ENCODE results near the gene ATRNL1.

Gene ATRNL1

DNA sequence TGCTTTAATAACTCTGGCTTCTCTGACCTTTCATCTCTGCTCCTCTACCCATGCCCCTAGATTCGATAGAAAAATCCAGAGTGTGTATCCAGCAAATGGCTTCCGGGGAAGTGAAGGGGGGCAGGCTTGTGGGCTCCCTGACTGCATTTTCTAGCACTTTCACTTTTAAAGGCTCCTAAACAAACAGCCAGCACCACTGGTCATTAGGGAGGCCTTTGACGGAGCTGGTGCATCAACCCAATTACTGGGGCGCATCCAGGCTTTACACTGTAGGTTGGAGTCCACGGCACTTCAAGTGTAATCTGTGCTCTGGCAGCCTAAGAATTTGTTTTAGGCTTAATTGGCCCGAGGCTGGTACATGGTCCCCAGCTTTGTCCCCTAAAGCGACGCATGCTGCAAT, 887.9 kb downstream of the ATRNL1 start:
- ChIA-PET CTCF (interaction anchor here (0.7 kb wide), 1 partner anchor 76 kb away, joined by 3 read pairs; no protein-coding TSS in a partner anchor), POLR2A (no interaction called here)
- Histone ChIP-seq H3K4me1 (ENCODE audit: control extremely low read depth in 1 of 4, control insufficient read depth in 4 of 4, insufficient read depth in 4 of 4, low read length in 3 of 4) (no peaks in the 10 kb centered on the region), H3K36me3 (ENCODE audit: control insufficient read depth in 4 of 4, insufficient read depth in 4 of 4, low read length in 3 of 4) (no peaks in the 10 kb centered on the region), H3K9me3 (ENCODE audit: control extremely low read depth in 1 of 5, control insufficient read depth in 4 of 5, insufficient read depth in 2 of 5, low read depth in 1 of 5, low read length in 4 of 5) (peaks cover 0 to 3% (median 0%) of the 10 kb centered on the region in 5 experiments), H3K27ac (ENCODE audit: insufficient read depth in 1 of 2, low read depth in 1 of 2, low read length in 2 of 2, poor library complexity in 1 of 2, severe bottlenecking in 2 of 2) (no peak overlapping the region), H3K4me3 (ENCODE audit: control insufficient read depth in 1 of 7, extremely low read depth in 1 of 7, insufficient read depth in 4 of 7, low read depth in 2 of 7, low read length in 6 of 7) (peak overlapping the region in 1 of 7 experiments; percentile 14), H3K27me3 (replicated peaks in 2 of 5; ENCODE audit: control insufficient read depth in 4 of 5, insufficient read depth in 5 of 5, low read length in 4 of 5) (peaks cover 0 to 3% (median 0%) of the 10 kb centered on the region in 5 experiments)
- peak in 2 of 3 donors; percentile 4 to 10 for DNase-seq
- WGBS (ENCODE audit: insufficient coverage): 88% methylated on average over 6 of the region's 8 CpGs

DNA sequence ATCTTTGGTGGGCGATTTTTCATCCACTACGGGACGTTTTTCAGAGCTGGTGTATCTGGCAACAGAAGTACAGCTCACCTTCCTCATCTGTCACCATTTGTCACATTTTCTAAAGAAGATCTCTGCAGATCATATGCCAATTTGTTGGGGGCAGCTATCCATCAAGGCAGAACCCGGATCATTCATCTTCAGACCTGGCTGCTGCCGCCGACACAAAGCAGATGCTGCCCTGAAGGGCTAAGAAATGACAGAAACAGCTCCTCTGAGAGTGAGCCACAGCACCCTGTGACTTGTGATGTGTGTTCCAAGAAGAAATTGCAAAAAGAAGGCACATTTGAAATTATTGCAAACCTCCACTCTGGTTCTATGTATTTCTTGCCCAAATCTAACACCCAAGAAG, 888.9 kb downstream of the ATRNL1 start:
- H3K4me3 ChIP-seq (ENCODE audit: control insufficient read depth in 1 of 7, extremely low read depth in 1 of 7, insufficient read depth in 4 of 7, low read depth in 2 of 7, low read length in 6 of 7): no peak overlapping the region
- DNase-seq: no peak
- 92% methylated on average over 6 of the region's 6 CpGs for WGBS (ENCODE audit: insufficient coverage)
- H3K27ac ChIP-seq (ENCODE audit: insufficient read depth in 1 of 2, low read depth in 1 of 2, low read length in 2 of 2, poor library complexity in 1 of 2, severe bottlenecking in 2 of 2): no peak overlapping the region
- peaks cover 0 to 3% (median 0%) of the 10 kb centered on the region in 5 experiments for H3K27me3 ChIP-seq (replicated peaks in 2 of 5; ENCODE audit: control insufficient read depth in 4 of 5, insufficient read depth in 5 of 5, low read length in 4 of 5)
- POLR2A ChIA-PET: no interaction called here
- no peaks in the 10 kb centered on the region for H3K4me1 ChIP-seq (ENCODE audit: control extremely low read depth in 1 of 4, control insufficient read depth in 4 of 4, insufficient read depth in 4 of 4, low read length in 3 of 4)
- CTCF ChIA-PET: interaction anchor here (0.8 kb wide), 1 partner anchor 11 kb away, joined by 3 read pairs; no protein-coding TSS in a partner anchor
- peaks cover 0 to 5% (median 0%) of the 10 kb centered on the region in 5 experiments for H3K9me3 ChIP-seq (ENCODE audit: control extremely low read depth in 1 of 5, control insufficient read depth in 4 of 5, insufficient read depth in 2 of 5, low read depth in 1 of 5, low read length in 4 of 5)
- H3K36me3 ChIP-seq (ENCODE audit: control insufficient read depth in 4 of 4, insufficient read depth in 4 of 4, low read length in 3 of 4): no peaks in the 10 kb centered on the region

DNA sequence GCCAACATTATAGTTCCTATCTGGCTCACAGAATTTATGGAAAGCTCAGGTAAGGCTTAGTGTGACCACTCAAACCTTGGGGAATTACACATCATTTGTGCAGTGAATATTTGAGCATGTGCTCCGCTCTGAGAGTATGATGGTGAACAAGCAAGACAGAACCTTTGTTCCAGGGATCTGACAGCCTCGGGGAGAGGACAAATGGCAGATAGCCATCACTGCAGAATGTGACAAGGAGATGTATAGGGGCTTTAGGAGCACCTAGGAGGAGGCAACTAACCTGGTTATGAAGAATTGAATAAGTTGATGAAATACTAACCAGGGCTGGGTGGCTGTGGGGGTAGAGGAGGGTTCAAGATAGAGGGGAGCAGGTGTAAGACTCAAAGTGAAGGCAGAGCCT, 889.4 kb downstream of the ATRNL1 start:
- DNase-seq: no peak
- Histone ChIP-seq H3K27me3 (replicated peaks in 2 of 5; ENCODE audit: control insufficient read depth in 4 of 5, insufficient read depth in 5 of 5, low read length in 4 of 5) (peaks cover 0 to under 1% (median 0%) of the 10 kb centered on the region in 5 experiments), H3K4me3 (ENCODE audit: control insufficient read depth in 1 of 7, extremely low read depth in 1 of 7, insufficient read depth in 4 of 7, low read depth in 2 of 7, low read length in 6 of 7) (no peak overlapping the region), H3K4me1 (ENCODE audit: control extremely low read depth in 1 of 4, control insufficient read depth in 4 of 4, insufficient read depth in 4 of 4, low read length in 3 of 4) (no peaks in the 10 kb centered on the region), H3K27ac (ENCODE audit: insufficient read depth in 1 of 2, low read depth in 1 of 2, low read length in 2 of 2, poor library complexity in 1 of 2, severe bottlenecking in 2 of 2) (no peak overlapping the region), H3K9me3 (ENCODE audit: control extremely low read depth in 1 of 5, control insufficient read depth in 4 of 5, insufficient read depth in 2 of 5, low read depth in 1 of 5, low read length in 4 of 5) (peaks cover 0 to 5% (median 0%) of the 10 kb centered on the region in 5 experiments), H3K36me3 (ENCODE audit: control insufficient read depth in 4 of 4, insufficient read depth in 4 of 4, low read length in 3 of 4) (no peaks in the 10 kb centered on the region)
- POLR2A ChIA-PET: no interaction called here
- CTCF ChIA-PET: no interaction called here
- WGBS (ENCODE audit: insufficient coverage): 79% methylated on average over 2 of the region's 2 CpGs

DNA sequence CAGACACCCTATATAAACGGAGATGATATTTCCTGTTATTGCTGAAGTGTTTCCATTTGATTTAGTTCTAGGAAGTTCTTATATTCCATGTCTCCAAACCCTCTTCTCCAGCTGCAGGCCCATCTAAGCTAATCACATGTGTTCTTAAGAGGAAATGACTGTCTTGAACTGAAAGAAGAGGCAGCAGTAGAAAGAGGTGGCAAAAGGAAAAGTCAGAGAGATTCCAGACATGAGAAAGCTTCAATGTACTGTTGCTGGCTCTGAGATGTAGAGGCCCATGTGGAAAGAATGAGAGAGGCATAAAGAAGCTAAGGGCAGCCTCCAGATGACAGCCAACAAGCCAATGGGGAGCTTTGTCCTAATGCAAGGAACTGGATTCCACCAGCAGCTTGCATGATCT, 892.6 kb downstream of the ATRNL1 start:
- WGBS (ENCODE audit: insufficient coverage): no CpG with 5 or more reads among the region's 1 CpG
- DNase-seq: no peak
- POLR2A ChIA-PET: no interaction called here

DNA sequence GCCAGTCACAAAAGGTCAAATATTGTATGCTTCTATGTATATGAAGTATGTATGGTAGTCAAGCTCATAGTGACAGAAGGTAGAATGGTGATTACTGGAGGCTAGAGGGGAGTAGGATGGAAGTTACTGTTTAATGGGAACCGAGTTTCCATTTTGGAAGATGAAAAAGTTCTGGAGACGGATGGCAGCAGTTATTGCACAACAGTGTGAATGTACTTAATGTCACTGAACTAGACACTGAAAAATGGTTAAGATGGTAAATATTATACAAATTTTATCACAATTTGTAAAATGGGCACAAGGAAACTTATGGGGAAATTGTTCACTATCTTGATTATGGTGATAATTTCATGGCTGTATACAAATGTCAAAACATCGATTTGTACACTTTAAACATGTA, 895.2 kb downstream of the ATRNL1 start:
- Histone ChIP-seq H3K4me1 (ENCODE audit: control extremely low read depth in 1 of 4, control insufficient read depth in 4 of 4, insufficient read depth in 4 of 4, low read length in 3 of 4) (no peaks in the 10 kb centered on the region), H3K36me3 (ENCODE audit: control insufficient read depth in 4 of 4, insufficient read depth in 4 of 4, low read length in 3 of 4) (no peaks in the 10 kb centered on the region), H3K4me3 (ENCODE audit: control insufficient read depth in 1 of 7, extremely low read depth in 1 of 7, insufficient read depth in 4 of 7, low read depth in 2 of 7, low read length in 6 of 7) (no peak overlapping the region), H3K27ac (ENCODE audit: insufficient read depth in 1 of 2, low read depth in 1 of 2, low read length in 2 of 2, poor library complexity in 1 of 2, severe bottlenecking in 2 of 2) (no peak overlapping the region), H3K9me3 (ENCODE audit: control extremely low read depth in 1 of 5, control insufficient read depth in 4 of 5, insufficient read depth in 2 of 5, low read depth in 1 of 5, low read length in 4 of 5) (peaks cover 0 to 5% (median 2%) of the 10 kb centered on the region in 5 experiments), H3K27me3 (replicated peaks in 2 of 5; ENCODE audit: control insufficient read depth in 4 of 5, insufficient read depth in 5 of 5, low read length in 4 of 5) (no peaks in the 10 kb centered on the region)
- WGBS (ENCODE audit: insufficient coverage): 100% methylated on average over 1 of the region's 3 CpGs
- ChIA-PET CTCF (no interaction called here), POLR2A (no interaction called here)
- DNase-seq: no peak

More for the DNA sequence above, 892.6 kb downstream of the ATRNL1 start:
- Histone ChIP-seq H3K4me1 (ENCODE audit: control extremely low read depth in 1 of 4, control insufficient read depth in 4 of 4, insufficient read depth in 4 of 4, low read length in 3 of 4) (no peaks in the 10 kb centered on the region), H3K9me3 (ENCODE audit: control extremely low read depth in 1 of 5, control insufficient read depth in 4 of 5, insufficient read depth in 2 of 5, low read depth in 1 of 5, low read length in 4 of 5) (peaks cover 0 to 5% (median 1%) of the 10 kb centered on the region in 5 experiments), H3K36me3 (ENCODE audit: control insufficient read depth in 4 of 4, insufficient read depth in 4 of 4, low read length in 3 of 4) (no peaks in the 10 kb centered on the region), H3K27ac (ENCODE audit: insufficient read depth in 1 of 2, low read depth in 1 of 2, low read length in 2 of 2, poor library complexity in 1 of 2, severe bottlenecking in 2 of 2) (no peak overlapping the region), H3K27me3 (replicated peaks in 2 of 5; ENCODE audit: control insufficient read depth in 4 of 5, insufficient read depth in 5 of 5, low read length in 4 of 5) (no peaks in the 10 kb centered on the region), H3K4me3 (ENCODE audit: control insufficient read depth in 1 of 7, extremely low read depth in 1 of 7, insufficient read depth in 4 of 7, low read depth in 2 of 7, low read length in 6 of 7) (no peak overlapping the region)
- CTCF ChIA-PET: no interaction called here

DNA sequence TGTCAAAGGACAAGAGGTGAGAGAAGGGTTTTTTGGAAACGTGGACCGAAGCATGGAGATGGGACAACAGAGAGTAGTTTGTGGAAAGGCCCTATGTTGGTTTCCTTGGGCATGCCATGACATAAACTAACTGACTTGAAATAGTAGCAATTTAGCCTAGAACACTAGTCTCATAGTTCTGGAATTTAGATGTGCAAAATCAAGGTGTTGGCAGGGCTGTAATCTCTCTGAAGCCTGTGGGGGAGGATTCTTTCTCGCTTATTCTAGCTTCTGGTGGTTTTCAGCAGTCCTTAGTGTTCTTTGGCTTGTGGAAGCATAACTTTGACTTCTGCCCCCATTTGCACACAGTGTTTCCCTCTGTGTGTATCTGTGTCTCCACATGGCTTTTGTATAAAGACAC, 896.5 kb downstream of the ATRNL1 start:
- Histone ChIP-seq H3K27me3 (replicated peaks in 2 of 5; ENCODE audit: control insufficient read depth in 4 of 5, insufficient read depth in 5 of 5, low read length in 4 of 5) (no peaks in the 10 kb centered on the region), H3K36me3 (ENCODE audit: control insufficient read depth in 4 of 4, insufficient read depth in 4 of 4, low read length in 3 of 4) (no peaks in the 10 kb centered on the region), H3K4me1 (ENCODE audit: control extremely low read depth in 1 of 4, control insufficient read depth in 4 of 4, insufficient read depth in 4 of 4, low read length in 3 of 4) (no peaks in the 10 kb centered on the region), H3K4me3 (ENCODE audit: control insufficient read depth in 1 of 7, extremely low read depth in 1 of 7, insufficient read depth in 4 of 7, low read depth in 2 of 7, low read length in 6 of 7) (no peak overlapping the region), H3K27ac (ENCODE audit: insufficient read depth in 1 of 2, low read depth in 1 of 2, low read length in 2 of 2, poor library complexity in 1 of 2, severe bottlenecking in 2 of 2) (no peak overlapping the region), H3K9me3 (ENCODE audit: control extremely low read depth in 1 of 5, control insufficient read depth in 4 of 5, insufficient read depth in 2 of 5, low read depth in 1 of 5, low read length in 4 of 5) (peaks cover 0 to 5% (median 2%) of the 10 kb centered on the region in 5 experiments)
- DNase-seq: no peak
- ChIA-PET CTCF (no interaction called here), POLR2A (no interaction called here)
- WGBS (ENCODE audit: insufficient coverage): 85% methylated on average over 3 of the region's 3 CpGs

DNA sequence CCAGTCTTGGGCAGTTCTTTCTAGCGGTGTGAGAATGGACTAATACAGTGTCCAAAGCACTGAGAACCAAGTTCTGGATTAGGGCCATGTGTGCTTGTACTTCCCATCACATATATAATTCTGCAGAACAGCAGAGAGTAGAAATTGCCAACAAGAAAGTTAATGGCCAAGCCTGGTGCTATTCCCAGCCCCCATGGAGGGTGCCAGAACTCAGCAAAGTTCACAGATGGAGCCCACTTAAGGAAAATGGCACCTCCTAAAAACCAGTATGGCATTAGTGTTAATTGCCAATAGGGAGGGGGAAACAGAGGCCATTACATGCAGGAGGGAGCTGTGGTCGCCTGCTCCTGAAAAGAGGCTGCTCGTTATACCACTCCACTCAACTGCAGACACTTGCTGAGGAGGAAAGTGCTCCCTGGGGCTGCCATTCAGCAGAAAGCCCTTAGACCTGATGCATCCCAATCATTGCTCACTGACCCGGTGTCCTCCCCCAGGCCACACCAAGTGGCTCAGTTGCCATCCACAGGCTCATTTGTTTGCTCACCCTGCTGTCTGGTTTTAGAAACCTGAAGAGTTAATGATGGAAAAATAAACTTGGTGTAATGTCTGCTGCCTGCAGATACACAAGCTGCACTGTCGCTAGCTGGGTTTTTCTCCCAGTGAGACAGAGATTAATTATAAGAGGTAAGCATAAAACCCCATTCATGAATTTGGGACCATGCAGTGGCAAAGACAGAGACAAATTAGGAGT, 899.2 kb downstream of the ATRNL1 start:
- Histone ChIP-seq H3K36me3 (ENCODE audit: control insufficient read depth in 4 of 4, insufficient read depth in 4 of 4, low read length in 3 of 4) (no peaks in the 10 kb centered on the region), H3K4me3 (ENCODE audit: control insufficient read depth in 1 of 7, extremely low read depth in 1 of 7, insufficient read depth in 4 of 7, low read depth in 2 of 7, low read length in 6 of 7) (no peak overlapping the region), H3K4me1 (ENCODE audit: control extremely low read depth in 1 of 4, control insufficient read depth in 4 of 4, insufficient read depth in 4 of 4, low read length in 3 of 4) (no peaks in the 10 kb centered on the region), H3K9me3 (ENCODE audit: control extremely low read depth in 1 of 5, control insufficient read depth in 4 of 5, insufficient read depth in 2 of 5, low read depth in 1 of 5, low read length in 4 of 5) (peaks cover 0 to 5% (median 2%) of the 10 kb centered on the region in 5 experiments), H3K27ac (ENCODE audit: insufficient read depth in 1 of 2, low read depth in 1 of 2, low read length in 2 of 2, poor library complexity in 1 of 2, severe bottlenecking in 2 of 2) (no peak overlapping the region), H3K27me3 (replicated peaks in 2 of 5; ENCODE audit: control insufficient read depth in 4 of 5, insufficient read depth in 5 of 5, low read length in 4 of 5) (no peaks in the 10 kb centered on the region)
- CTCF ChIA-PET: no interaction called here
- POLR2A ChIA-PET: no interaction called here
- WGBS (ENCODE audit: insufficient coverage): 64% methylated on average over 4 of the region's 5 CpGs
- no peak for DNase-seq

All from common myeloid progenitor, CD34-positive (primary cell).